HepG2 (cell line): ENCODE data around the gene CSHL1. TPM values are rescaled to one million over a fixed set of nuclear protein-coding genes. Genes with fewer than 3 reads are reported as not detected.

Experiments used
- ARID5B ChIP-seq: IDR thresholded peaks from 2 replicates; pipeline ENCODE4 v1.4.0; 2020; ENCODE audit warnings: mild to moderate bottlenecking, missing genetic modification reagents
- ARNTL ChIP-seq: sonication (generic); formaldehyde crosslinking; IDR thresholded peaks from 2 replicates; pipeline ENCODE4 v1.4.0; 2020; ENCODE audit warnings: mild to moderate bottlenecking, missing genetic modification reagents
- ATF4 ChIP-seq, 2 experiments: fragments of 450-650 bp in 1 of 2; sonication (generic) in 1 of 2; formaldehyde crosslinking; IDR thresholded peaks; 2 replicates each; pipeline versions ENCODE4 v1.5.0 to v1.8.0; 2020 to 2022; ENCODE audit warnings: mild to moderate bottlenecking in 1 of 2, missing genetic modification reagents in 1 of 2
- E2F5 ChIP-seq: sonication (generic); formaldehyde crosslinking; conservative IDR thresholded peaks from 2 replicates; pipeline ENCODE4 v1.4.0; 2020; ENCODE audit warnings: missing genetic modification reagents
- HBP1 ChIP-seq: IDR thresholded peaks from 2 replicates; pipeline ENCODE4 v1.6.1; 2016; ENCODE audit warnings: low read depth, control low read depth
- ZBTB20 ChIP-seq: sonication (generic); formaldehyde crosslinking; IDR thresholded peaks from 2 replicates; pipeline ENCODE4 v1.8.1; 2023; ENCODE audit warnings: missing genetic modification reagents, low read depth, mild to moderate bottlenecking, borderline replicate concordance
- ZFP1 ChIP-seq: IDR thresholded peaks from 2 replicates; pipeline ENCODE4 v1.6.1; 2016
- ZNF142 ChIP-seq: sonication (generic); formaldehyde crosslinking; IDR thresholded peaks from 2 replicates; pipeline ENCODE4 v1.4.0; 2020; ENCODE audit warnings: missing genetic modification reagents
- ZNF530 ChIP-seq: sonication (generic); formaldehyde crosslinking; IDR thresholded peaks from 2 replicates; pipeline ENCODE4 v1.5.0; 2020; ENCODE audit warnings: low read depth, mild to moderate bottlenecking, missing genetic modification reagents
- ZNF556 ChIP-seq: sonication (generic); formaldehyde crosslinking; IDR thresholded peaks from 2 replicates; pipeline ENCODE4 v1.4.0; 2020; ENCODE audit warnings: mild to moderate bottlenecking, missing genetic modification reagents, borderline replicate concordance
- polyA plus RNA-seq, 8 experiments: library from polyadenylated mRNA; depleted of rRNA in 3 of 8; stranded (reverse) in 7 of 8; unstranded in 1 of 8; fragments of >200 nt; fragmentation: Illumina TruSeq in 4 of 8; extraction: Trizol in 4 of 8; gene quantifications; 2 replicates each; pipeline versions ENCODE4 v1.2.1 to v1.2.3, GENCODE V29; 2011 to 2016; ENCODE audit warnings: low read depth in 4 of 8, missing spikeins in 1 of 8, mixed read lengths in 1 of 8; ENCODE audit not compliant: insufficient read depth in 1 of 8
- total RNA-seq, 5 experiments: library from RNA; depleted of rRNA; stranded (reverse); fragments of >200 nt; fragmentation: Illumina TruSeq; extraction: Trizol; gene quantifications; 2 replicates each; pipeline ENCODE4 v1.2.3, GENCODE V29; 2016; ENCODE audit warnings: low read depth in 1 of 5

Gene CSHL1
- total and polyA plus RNA-seq, 2 of the 13 experiments (the other 11 are each of a cell fraction or from before 2014, with no cell fraction given): not detected

- no peak for TF ChIP-seq ZFP1 (CRISPR knock-in tag)
- TF ChIP-seq ZNF142: no peak
- TF ChIP-seq ZNF530 (CRISPR knock-in tag): no peak
- TF ChIP-seq ARID5B (CRISPR knock-in tag): 0 out of 2 replicates have a peak, but pooled peaks have one; percentile 22
- no peak for TF ChIP-seq ATF4 (CRISPR knock-in tag; IDR thresholded peaks at IDR 0.05)
- peak; percentile 42; the same call in 1 of the 2 replicates for TF ChIP-seq ARNTL
- TF ChIP-seq E2F5 (CRISPR knock-in tag): no peak
- no peak for TF ChIP-seq HBP1
- peak; percentile 69; the same call in 1 of the 2 replicates for TF ChIP-seq ZNF556 (CRISPR knock-in tag)
- TF ChIP-seq ZBTB20 (CRISPR knock-in tag): peak; percentile 72; the same call in 1 of the 2 replicates
Observed at GRCh38 chr17:63946440-63947363, 35.6 kb upstream of the CSHL1 start (continued).
